Esophagus muscularis mucosa (tissue), 4 donors: ENCODE results near the gene ADCY10.

Experiments used
- EP300 ChIP-seq: sonication (generic); formaldehyde crosslinking; IDR thresholded peaks from one replicate; pipeline ENCODE4 v1.6.1; 2017; ENCODE audit warnings: antibody characterized with exemption
- POLR2A ChIP-seq: fragments of 450-650 bp; IDR thresholded peaks from one replicate; pipeline ENCODE4 v1.6.1; 2017; ENCODE audit warnings: antibody characterized with exemption, moderate library complexity, mild to moderate bottlenecking, low read depth
- POLR2AphosphoS5 ChIP-seq, 2 donors: sonication (generic); formaldehyde crosslinking; IDR thresholded peaks; one replicate each; pipeline ENCODE4 v1.6.1; 2017; ENCODE audit warnings: antibody characterized with exemption in 2 of 2
- TF ChIP-seq, protein P1 (sequence below), 3 experiments: fragments of 200-600 bp in 2 of 3; fragments of 450-650 bp in 1 of 3; sonication (generic) in 2 of 3; IDR thresholded peaks; one replicate each; pipeline ENCODE4 v1.5.1; 2017 to 2019; ENCODE audit warnings: antibody characterized with exemption in 3 of 3, mild to moderate bottlenecking in 2 of 3, moderate library complexity in 1 of 3

DNA sequence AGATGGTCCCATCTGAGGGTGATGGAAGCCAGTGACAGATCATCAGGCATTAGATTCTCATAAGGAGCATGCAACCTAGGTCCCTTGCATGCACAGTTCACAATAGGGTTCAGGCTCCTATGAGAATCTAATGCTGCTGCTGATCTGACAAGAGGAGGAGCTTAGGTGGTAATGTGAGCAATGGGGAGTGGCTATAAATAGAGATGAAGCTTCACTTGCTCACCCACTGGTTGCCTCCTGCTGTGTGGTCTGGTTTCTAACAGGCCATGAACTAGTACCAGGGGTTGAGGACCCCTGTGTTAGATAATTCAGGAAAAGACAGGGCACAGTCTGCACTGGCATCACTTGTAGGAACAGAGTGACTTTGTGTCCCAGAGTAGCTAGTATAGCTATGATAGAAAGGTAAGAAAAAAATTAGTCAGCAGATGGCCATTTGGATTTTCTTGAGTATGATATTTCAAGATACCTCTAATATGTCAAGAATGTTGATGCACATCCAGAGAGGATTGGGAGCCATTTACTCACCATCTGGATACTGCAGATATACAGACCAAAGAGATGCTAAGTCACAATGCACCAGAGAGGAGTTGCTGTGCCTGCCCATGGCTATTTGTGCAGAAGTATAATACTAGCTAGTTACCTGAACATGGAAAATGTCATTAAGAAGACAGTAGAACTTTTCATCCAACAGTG, 53.6 kb downstream of the ADCY10 start:
- TF ChIP-seq, protein P1, sequence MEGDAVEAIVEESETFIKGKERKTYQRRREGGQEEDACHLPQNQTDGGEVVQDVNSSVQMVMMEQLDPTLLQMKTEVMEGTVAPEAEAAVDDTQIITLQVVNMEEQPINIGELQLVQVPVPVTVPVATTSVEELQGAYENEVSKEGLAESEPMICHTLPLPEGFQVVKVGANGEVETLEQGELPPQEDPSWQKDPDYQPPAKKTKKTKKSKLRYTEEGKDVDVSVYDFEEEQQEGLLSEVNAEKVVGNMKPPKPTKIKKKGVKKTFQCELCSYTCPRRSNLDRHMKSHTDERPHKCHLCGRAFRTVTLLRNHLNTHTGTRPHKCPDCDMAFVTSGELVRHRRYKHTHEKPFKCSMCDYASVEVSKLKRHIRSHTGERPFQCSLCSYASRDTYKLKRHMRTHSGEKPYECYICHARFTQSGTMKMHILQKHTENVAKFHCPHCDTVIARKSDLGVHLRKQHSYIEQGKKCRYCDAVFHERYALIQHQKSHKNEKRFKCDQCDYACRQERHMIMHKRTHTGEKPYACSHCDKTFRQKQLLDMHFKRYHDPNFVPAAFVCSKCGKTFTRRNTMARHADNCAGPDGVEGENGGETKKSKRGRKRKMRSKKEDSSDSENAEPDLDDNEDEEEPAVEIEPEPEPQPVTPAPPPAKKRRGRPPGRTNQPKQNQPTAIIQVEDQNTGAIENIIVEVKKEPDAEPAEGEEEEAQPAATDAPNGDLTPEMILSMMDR (IDR thresholded peaks at IDR 0.05), result no peak
- TF ChIP-seq POLR2AphosphoS5 (IDR thresholded peaks at IDR 0.05) (no peak), POLR2A (no peak), EP300 (no peak)
